NCI-H748 treated with DMSO at 0.1 percent for 48 hours (cell line): ENCODE results near the gene TSGA10IP.

Experiments used
- DNase-seq: peaks from one replicate; lab custom pipeline; 2025; lab: John Stamatoyannopoulos, UW

TSGA10IP gene

DNA sequence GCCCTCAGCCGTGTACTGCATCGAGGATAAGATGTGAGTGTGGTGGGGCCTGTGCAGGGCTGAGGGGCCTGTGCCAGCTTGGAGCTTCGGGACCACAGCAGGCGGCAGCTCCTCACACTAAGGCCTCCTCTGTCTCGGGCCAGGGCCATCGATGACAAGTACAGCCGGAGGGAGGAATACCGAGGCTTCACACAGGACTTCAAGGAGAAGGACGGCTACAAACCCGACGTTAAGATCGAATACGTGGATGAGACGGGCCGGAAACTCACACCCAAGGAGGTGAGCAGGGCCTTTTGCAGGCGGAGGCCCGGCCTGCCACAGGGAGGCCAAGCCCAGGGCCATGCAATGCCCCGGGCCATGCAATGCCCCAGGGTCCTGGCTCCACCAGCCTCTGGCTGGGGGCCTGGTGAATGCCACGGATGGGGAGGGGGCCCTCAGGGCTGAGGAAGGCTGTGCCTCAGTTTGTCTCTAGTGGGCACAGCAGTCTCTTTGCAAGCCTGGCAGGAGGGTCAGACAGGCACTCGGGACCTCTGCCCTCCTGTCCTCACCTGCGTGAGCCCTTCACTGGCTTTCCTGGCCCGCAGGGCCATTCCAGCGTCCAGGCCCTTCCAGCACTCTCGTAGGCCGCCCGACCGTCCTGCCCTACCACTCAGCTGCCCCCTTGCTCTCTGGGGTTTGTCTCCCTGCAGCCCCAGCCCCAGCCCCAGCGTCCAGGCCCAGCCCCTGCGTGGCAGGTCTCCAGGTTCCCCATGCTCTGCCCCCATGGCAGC is 32.5 kb downstream of the TSGA10IP start:
- DNase-seq = no peak

- no peak for DNase-seq
These were observed 33.3 kb downstream of the TSGA10IP start for GRCh38 chr11:65978391-65979238.

DNA sequence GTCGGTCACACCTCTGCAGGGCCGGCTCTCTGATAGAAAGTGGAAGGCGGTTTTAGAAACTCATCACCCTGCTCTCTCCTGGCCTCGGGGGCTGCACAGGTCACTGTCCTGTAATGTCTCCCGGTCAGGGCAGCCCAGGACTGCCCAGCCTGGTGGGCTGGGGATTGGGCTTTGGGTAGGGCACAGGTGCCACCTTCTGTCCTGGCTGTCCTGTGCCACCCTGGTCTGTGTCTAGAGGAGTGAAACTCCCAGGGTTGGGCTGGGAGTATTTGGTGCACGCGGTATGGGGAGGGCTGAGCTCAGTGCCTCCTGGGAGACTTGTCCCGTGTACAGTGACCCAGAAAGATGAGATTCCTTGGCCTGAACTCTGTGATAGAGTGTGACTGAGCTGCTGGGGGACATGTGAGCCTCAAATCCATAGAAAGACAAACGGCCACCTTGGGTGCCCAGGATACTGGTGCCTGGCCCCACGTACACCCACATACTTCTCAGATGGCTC is 34.0 kb downstream of the TSGA10IP start:
- no peak for DNase-seq

DNA sequence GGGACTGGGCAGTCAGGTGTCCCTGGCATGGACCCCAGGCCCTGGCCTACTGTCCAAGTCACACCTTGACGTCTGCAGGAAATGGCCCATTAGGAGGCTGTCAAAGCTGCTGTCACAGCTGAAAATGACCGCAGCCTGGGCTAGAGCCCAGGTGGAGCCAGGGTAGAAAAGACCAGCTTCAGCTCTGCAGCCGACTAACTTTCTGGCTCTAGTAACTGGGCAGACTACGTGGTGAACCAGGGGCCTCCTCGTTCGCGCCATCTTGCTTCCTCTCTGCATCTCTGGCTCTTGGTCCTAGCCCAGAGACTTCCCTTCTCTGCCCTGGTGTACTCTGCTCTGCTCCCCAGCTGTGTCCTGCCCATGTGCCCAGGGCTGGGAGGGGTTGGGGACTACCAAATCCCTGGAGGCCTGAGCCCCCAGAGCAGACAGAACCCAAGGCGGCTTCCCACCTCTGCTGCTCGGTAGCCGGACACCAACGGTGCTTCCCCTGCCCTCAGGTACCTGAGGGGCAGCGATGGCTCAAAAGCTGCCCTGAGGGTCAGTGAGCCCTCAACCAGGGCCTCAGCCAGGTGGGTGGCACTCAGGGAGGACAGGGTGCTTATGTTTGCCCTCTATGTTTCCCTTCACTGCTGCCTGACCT is 35.9 kb downstream of the TSGA10IP start:
- no peak for DNase-seq

DNA sequence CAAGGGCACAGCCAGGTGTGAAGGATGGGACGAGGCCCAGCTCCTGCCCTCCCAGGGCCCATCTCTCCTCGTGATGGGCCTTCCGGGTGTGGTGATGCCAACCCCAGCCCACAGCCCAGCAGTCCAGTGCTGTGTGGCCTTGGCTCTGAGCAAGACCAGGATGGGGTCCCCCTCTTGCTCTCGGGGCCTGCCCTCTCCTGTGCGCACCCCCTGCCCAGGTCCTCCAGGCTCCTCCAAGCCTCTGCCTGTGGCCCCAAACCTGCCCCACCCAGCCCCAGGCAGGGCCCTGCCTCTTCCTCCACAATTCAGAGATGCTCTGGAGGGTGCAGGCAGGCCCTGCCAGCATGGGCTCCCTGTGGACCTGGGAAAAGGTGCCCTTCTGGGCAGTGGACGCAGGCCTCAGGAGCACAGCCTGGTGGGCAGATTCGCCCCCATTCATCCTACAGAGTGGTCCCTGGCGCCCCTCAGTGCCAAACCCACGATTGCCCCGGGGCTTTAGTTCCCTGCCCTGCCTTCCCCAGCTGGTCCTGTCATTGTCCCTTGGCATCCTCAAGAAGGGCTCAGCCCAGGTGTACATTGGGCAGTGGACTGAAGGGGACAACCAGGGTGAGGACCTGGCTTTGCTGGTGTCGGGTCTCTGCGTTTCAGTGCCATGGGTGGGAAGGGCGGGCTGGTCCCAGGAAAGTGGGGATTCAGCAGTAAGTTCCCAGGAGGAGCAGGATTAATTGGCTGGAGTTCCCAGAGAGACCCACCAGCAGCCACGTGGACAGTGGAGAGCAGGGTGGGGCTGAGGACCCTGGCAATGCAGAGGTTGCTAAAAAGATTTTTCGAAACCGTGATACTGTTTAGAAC is 36.9 kb downstream of the TSGA10IP start:
- DNase-seq = no peak

DNA sequence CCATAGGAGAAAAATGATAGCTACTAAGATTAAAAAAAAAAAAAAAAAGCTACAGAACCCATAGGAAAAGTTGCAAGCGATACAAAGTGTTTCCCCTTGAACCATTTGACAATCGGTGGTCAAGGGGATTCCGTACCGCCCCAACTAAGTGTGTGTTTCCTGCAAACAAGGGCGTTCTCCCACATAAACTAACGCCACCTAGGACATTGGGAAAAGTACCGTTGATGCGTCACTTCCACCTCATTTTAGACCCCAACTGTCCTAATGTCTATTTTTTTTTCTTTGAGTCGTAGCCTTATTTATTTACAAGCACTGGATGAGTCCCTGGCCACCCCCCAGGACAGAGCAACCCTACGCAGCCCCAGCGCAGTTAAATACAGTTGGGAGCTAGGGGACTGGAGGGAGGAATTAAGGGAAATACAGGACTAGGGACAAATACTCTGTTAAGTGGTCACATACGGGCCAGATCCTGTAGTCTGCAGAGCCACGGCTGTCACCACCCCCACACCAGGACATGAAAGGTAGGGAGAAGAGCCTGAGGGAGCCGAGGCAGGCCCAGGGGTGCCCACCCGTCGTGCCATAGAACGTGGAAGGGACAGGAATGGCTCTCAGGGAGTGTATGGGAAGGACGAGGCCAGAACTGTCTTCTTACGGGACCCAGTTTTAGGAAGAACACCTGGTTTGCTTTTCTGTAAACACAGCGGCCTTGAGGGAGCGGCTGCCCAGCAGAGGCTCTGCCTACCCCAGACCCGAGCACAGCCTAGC is 37.7 kb downstream of the TSGA10IP start:
- DNase-seq = no peak

GRCh38 chr11:65983589-65983987 is 38.3 kb downstream of the TSGA10IP start:
- no peak for DNase-seq

- no peak for DNase-seq
These were observed 42.1 kb downstream of the TSGA10IP start for GRCh38 chr11:65987336-65987735.

DNA sequence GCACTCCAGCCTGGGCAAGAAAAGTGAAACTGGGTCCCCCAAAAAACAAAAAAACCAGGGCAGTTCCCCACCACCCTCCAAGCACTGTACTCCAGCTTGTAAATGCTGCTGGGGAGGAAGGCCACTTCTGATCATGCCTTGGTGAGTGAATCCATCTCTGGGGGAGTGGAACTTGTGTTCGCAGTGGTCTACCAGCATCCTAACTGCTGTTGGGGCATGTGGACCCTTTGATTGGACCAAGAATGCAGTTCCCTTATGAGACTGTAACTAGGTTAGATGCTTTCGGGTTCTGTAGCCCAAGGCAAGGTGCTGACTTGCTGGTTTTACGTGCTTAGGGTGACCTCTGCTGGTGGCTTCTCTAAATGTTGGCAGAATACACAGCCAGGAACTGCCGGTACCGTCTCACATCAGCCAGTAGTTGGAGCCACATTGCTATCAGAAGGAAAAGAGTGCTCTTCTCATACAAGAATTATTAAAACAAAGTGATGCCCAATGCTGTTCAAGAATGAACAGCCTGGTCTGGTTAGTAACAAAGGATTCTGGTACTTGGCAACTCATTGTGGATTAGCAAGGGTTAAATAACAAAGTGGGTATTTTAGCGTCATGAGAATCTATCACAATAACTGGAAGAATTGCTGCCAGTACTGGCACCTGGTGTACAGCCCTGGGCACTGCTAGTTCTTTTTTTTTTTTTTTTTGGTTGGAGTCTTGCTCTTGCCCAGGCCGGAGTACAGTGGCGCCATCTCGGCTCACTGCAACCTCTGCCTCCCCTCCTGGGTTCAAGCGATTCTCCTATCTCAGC is 43.7 kb downstream of the TSGA10IP start:
- peak; percentile 91 for DNase-seq

GRCh38 chr11:65992056-65992455 is 46.8 kb downstream of the TSGA10IP start:
- no peak for DNase-seq

DNA sequence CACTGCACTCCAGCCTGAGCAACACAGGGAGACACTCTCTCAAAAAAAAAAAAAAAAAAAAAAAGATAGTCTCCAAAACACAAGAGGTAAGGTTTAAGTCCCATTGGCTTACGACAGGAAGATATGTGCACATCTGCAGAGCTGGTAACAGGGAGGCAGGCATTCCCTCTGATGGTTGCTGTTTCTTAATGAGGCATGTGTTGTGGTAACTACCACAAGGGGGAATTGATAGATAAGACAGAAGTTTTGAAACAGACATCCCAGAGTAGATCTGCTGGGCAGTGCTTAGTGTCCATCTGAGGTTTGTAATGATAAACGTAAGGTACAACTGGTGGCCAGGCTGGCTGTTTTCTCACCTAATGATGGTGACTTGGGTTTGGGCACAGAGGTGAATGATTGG is 52.0 kb downstream of the TSGA10IP start:
- DNase-seq = no peak

DNA sequence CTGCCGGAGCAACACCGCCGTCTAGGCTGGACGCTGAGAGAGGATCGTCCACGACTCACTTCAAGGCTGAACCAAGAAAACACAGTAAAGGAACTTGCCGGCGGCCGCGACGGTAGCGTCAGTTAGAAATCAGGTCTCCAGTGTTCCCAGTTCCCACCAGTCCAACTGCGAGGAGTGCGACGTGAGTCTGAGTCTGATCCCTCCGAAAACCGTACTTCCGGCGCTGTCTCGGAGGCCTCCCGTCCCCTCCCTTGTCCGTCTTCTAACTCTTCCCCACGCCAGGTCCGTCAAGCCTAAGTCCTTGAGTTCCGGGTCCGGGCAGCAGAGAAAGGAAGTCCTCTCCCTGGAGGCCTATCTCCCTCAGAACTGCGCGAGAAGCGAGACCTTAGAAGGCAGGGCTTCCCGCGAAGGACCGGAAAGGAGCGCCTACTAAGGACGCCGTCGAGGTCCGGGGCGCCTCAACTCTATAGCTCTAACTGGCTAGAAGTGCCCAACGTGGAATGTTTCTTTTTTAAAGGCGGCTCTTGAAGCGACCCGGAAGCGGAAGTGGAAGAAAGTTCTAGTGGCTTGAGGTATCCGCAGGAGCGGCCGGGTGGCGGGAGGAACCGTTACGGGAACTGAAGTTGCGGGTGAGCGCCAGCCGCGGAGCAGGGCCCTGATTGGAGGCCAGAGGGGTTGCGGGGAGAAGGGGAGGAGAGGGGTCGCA is 56.8 kb downstream of the TSGA10IP start, which contains the start of the genes BANF1 and EIF1AD:
Gene BANF1 (plus strand): TSS at position 562 of the 706 bp plus-strand sequence. CDS start 748 bp downstream, outside the sequence.
Gene EIF1AD (minus strand): TSS at position 216 of the 706 bp plus-strand sequence. CDS start 1,768 bp downstream, outside the sequence.
- DNase-seq = peak; percentile 98

- peak; percentile 42 for DNase-seq
These were observed 57.5 kb downstream of the TSGA10IP start for GRCh38 chr11:66002648-66003225.

GRCh38 chr11:66003291-66003690 is 58.0 kb downstream of the TSGA10IP start:
- no peak for DNase-seq

DNA sequence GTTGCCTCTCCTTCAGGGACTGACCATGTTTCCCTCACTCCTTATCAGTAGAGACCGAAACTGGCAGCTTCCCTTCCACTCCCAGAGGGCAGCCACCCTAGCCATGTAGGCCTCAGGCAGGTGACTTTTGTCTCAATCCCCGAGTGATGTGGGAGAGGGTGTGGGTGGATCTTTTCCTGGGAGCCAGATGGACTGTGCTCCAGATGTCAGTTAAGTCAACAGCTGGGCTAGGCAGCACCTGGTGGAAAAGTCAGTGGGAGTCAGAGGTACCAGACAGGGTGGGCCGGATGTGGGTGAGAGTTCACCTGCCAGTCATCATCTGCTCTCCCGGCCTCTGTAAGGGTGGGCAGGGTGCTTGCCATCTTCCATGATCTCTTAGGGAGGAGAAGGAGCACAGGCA is 58.9 kb downstream of the TSGA10IP start:
- DNase-seq = no peak

GRCh38 chr11:66006134-66006890 is 61.0 kb downstream of the TSGA10IP start:
- no peak for DNase-seq

DNA sequence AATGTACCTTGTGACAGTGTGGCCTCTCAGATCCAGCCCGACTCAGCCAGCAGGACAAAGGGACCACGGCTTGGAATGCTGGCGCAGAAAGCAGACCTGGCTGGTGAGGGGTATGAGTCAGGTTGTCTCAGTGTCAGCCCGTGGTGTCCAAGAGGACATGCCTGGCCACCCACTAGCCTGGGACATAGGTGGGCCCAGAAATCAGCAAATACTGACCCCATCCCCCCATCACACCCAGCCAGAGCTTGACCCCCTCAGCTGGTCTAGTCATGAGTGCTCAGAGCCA is 61.6 kb downstream of the TSGA10IP start:
- no peak for DNase-seq

DNA sequence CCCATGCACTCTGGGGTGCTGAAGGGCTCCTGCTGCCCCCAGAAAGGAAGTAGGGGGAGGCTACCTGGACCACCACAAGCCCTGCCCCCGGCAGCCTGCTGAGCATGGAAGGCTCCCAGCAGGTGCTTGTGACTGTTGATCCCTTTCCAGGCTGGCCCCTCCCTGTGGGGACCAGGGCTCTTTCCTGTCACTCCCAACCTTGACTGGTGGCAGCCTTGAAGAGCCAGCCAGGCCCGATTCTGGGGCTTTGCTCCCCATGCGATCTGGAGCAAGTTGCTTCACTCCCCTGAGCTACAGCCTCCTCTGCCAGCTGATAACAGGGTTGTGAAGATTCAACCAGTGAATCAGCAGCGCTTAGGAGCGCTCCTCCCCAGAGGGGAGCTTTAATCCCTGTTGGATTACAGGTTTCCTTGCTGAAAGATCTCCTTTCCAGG is 61.9 kb downstream of the TSGA10IP start:
- no peak for DNase-seq
